ENCODE data around the gene ZNF814. TPM values are rescaled to one million over a fixed set of nuclear protein-coding genes. Genes with fewer than 3 reads are reported as not detected.
"Not testable (repeated sequence)": the region's sequence is repeated elsewhere in the genome, so short reads cannot be mapped to it uniquely, and the experiment has no call there.

The ZNF814 gene
- polyA plus RNA-seq, 3 donors, result 2.5 to 6.3 (median 3.8) TPM

DNA sequence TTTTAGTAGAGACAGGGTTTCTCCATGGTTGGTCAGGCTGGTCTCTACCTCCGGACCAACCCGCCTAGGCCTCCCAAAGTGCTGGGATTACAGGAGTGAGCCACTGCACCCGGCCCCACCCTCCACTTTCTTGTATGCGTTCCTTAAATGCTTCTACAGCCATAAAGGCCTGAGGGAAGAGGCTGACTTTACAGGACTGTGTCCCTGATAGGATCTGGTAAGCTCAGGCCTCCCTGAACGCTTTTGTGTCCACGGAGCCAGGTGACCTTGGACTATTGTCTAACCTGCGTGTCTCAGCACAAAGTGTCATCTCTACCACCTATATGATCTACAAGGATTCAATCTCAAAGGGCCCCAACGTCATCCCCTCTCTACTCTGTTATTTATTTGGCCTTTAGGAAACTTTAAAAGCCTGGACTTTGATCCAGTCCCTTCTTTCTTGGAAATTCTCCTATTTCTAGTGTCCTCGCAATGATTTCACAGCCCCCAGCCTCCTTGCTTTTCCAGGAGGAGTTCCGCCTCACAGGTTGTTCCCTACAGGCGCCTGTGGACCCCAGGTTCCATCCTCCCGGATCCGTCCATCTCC, 74.8 kb downstream of the ZNF814 start:
- peaks cover 0 to 4% (median 0%) of the 10 kb centered on the region in 3 donors for H3K27me3 Mint-ChIP-seq (ENCODE audit: low read depth in 3 of 3)
- TF ChIP-seq, protein P1, sequence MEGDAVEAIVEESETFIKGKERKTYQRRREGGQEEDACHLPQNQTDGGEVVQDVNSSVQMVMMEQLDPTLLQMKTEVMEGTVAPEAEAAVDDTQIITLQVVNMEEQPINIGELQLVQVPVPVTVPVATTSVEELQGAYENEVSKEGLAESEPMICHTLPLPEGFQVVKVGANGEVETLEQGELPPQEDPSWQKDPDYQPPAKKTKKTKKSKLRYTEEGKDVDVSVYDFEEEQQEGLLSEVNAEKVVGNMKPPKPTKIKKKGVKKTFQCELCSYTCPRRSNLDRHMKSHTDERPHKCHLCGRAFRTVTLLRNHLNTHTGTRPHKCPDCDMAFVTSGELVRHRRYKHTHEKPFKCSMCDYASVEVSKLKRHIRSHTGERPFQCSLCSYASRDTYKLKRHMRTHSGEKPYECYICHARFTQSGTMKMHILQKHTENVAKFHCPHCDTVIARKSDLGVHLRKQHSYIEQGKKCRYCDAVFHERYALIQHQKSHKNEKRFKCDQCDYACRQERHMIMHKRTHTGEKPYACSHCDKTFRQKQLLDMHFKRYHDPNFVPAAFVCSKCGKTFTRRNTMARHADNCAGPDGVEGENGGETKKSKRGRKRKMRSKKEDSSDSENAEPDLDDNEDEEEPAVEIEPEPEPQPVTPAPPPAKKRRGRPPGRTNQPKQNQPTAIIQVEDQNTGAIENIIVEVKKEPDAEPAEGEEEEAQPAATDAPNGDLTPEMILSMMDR (IDR thresholded peaks at IDR 0.05), result no peak
- 26% methylated on average over 11 of the region's 13 CpGs for WGBS (ENCODE audit: insufficient coverage)
- DNase-seq, result no peak
- H3K4me1 ChIP-seq (ENCODE audit: control insufficient read depth in 1 of 2, insufficient read depth in 2 of 2, low read length in 2 of 2), result peaks cover 33 to 39% of the 10 kb centered on the region in 2 donors
- H3K27ac ChIP-seq (ENCODE audit: low read depth in 1 of 2, low read length in 2 of 2), result peak overlapping the region; percentile 76 to 91
- no peaks in the 10 kb centered on the region for H3K9me3 Mint-ChIP-seq
- H3K9me3 ChIP-seq (replicated peaks in 1 of 2; ENCODE audit: control insufficient read depth in 1 of 2, insufficient read depth in 1 of 2, low read length in 2 of 2), result no peaks in the 10 kb centered on the region
- peaks cover 7 to 29% of the 10 kb centered on the region in 2 donors for H3K36me3 ChIP-seq (replicated peaks in 1 of 2; ENCODE audit: control insufficient read depth in 1 of 2, insufficient read depth in 2 of 2, low read length in 2 of 2)
- peak overlapping the region; percentile 93 to 96 for H3K4me3 Mint-ChIP-seq
- peaks cover 34% of the 10 kb centered on the region for H3K4me1 Mint-ChIP-seq
- H3K27ac Mint-ChIP-seq, result peak overlapping the region; percentile 87 to 93 (median 89)
- H3K4me3 ChIP-seq (replicated peaks in 1 of 3; ENCODE audit: low read depth in 2 of 3, low read length in 3 of 3), result peak overlapping the region; percentile 81 to 99 (median 99)
- intact Hi-C loops (cut with micrococcal nuclease), result loop anchor here (2.0 to 5.0 kb wide), 3 partner anchors 35 to 45 kb away; partner anchors contain the start of genes ZNF586 (in 1 of the 2) and ZNF587 (in 1 of the 2)
- peaks cover 9% of the 10 kb centered on the region for H3K79me2 ChIP-seq (ENCODE audit: insufficient read depth, low read length)
- peak overlapping the region; percentile 99 for H3K4me2 ChIP-seq (replicated peaks; ENCODE audit: extremely low read depth, low read length, poor library complexity, severe bottlenecking)
- peak overlapping the region; percentile 89 for H3K9ac ChIP-seq (ENCODE audit: insufficient read depth, low read length, poor library complexity, severe bottlenecking)
- peak overlapping the region; percentile 100 for H2AFZ ChIP-seq (ENCODE audit: insufficient read depth, low read depth, low read length, poor library complexity, severe bottlenecking)
- no peaks in the 10 kb centered on the region for H4K20me1 ChIP-seq (ENCODE audit: insufficient read depth, low read length)
- no peaks in the 10 kb centered on the region for H3K27me3 ChIP-seq (ENCODE audit: control insufficient read depth in 2 of 2, insufficient read depth in 2 of 2, low read length in 2 of 2)
- peaks cover 21 to 34% of the 10 kb centered on the region in 2 donors for H3K36me3 Mint-ChIP-seq

DNA sequence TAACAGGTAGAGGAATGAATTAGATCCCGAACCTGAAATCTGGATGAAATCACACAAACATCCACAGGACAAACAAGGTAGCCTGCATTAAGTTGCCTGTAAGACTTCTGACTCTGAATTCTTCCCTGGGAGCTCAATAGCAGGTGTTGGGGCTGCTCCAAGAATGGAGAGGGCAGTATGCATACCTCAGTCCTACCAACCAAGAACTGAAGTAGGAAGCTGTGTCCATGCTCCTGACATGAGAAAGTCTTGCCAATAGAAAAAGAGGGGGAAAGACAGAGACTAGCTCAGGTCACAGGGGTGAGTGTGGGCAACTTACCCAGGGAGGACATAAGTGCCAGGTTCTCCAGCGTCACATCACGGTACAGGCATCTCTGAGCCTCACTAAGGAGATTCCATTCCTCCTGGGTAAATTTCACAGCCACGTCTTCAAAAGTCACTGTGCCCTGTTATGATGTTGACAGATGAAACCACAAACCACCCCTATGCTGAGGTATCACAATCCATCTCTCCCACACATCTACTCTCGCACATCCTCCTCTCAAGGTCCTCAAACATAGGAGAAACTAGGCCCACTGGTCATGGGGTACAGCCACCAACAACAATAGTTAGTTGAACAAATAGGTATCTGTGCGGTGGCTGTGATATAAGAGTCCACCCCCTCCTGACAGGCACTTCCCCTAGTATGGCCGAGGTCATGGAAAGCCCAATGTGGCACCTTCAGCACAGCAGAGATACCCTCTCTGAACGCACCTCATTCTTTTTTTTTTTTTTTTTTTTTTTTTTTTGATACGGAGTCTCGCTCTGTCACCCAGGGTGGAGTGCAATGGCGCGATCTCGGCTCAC, 75.6 kb downstream of the ZNF814 start:
- not testable (repeated sequence) for H2AFZ ChIP-seq (ENCODE audit: insufficient read depth, low read depth, low read length, poor library complexity, severe bottlenecking); H3K4me3 Mint-ChIP-seq; H3K9me3 Mint-ChIP-seq; H3K27me3 Mint-ChIP-seq (ENCODE audit: low read depth in 3 of 3); DNase-seq; H3K27me3 ChIP-seq (ENCODE audit: control insufficient read depth in 2 of 2, insufficient read depth in 2 of 2, low read length in 2 of 2); H3K9ac ChIP-seq (ENCODE audit: insufficient read depth, low read length, poor library complexity, severe bottlenecking); H3K9me3 ChIP-seq (replicated peaks in 1 of 2; ENCODE audit: control insufficient read depth in 1 of 2, insufficient read depth in 1 of 2, low read length in 2 of 2); H3K79me2 ChIP-seq (ENCODE audit: insufficient read depth, low read length); H4K20me1 ChIP-seq (ENCODE audit: insufficient read depth, low read length); H3K4me2 ChIP-seq (replicated peaks; ENCODE audit: extremely low read depth, low read length, poor library complexity, severe bottlenecking)
- peak overlapping the region in 1 of 3 experiments; percentile 99 for H3K4me3 ChIP-seq (replicated peaks in 1 of 3; ENCODE audit: low read depth in 2 of 3, low read length in 3 of 3)
- H3K27ac ChIP-seq (ENCODE audit: low read depth in 1 of 2, low read length in 2 of 2), result peak overlapping the region in 1 of 2 donors; percentile 41
- H3K36me3 ChIP-seq (replicated peaks in 1 of 2; ENCODE audit: control insufficient read depth in 1 of 2, insufficient read depth in 2 of 2, low read length in 2 of 2), result peaks cover 12 to 37% of the 10 kb centered on the region in 2 donors
- WGBS (ENCODE audit: insufficient coverage), result 96% methylated on average over 4 of the region's 13 CpGs
- H3K36me3 Mint-ChIP-seq, result peaks cover 26 to 41% of the 10 kb centered on the region in 2 donors
- intact Hi-C loops (cut with micrococcal nuclease), result loop anchor here in 1 of 2 donors (5.0 kb wide), 1 partner anchor 41 kb away; no protein-coding TSS in a partner anchor
- H3K27ac Mint-ChIP-seq, result peak overlapping the region in 2 of 7 donors; percentile 6 to 77
- H3K4me1 Mint-ChIP-seq, result peaks cover 29% of the 10 kb centered on the region
- H3K4me1 ChIP-seq (ENCODE audit: control insufficient read depth in 1 of 2, insufficient read depth in 2 of 2, low read length in 2 of 2), result peaks cover 28 to 34% of the 10 kb centered on the region in 2 donors
